CMK (cell line): ENCODE measurements around the gene CDKN2C.
A peak's percentile ranks its signal among the peaks of the same experiment; 100 is the strongest.

Experiments
- DNase-seq: peaks from one replicate; pipeline ENCODE4 v3.0.0-alpha.2; 2010; ENCODE audit warnings: low read depth

The CDKN2C gene

GRCh38 chr1:50964863-50965262 is 5.2 kb upstream of the CDKN2C start:
- DNase-seq: no peak

- DNase-seq: no peak
Observed at GRCh38 chr1:50966991-50967390, 3.1 kb upstream of the CDKN2C start.

- DNase-seq: no peak
Observed at GRCh38 chr1:50967416-50968157, 2.5 kb upstream of the CDKN2C start.

GRCh38 chr1:50968158-50968820 is 1.8 kb upstream of the CDKN2C start:
- peak; percentile 77 for DNase-seq

- no peak for DNase-seq
Observed at GRCh38 chr1:50968821-50969610, 1.0 kb upstream of the CDKN2C start.

- DNase-seq: no peak
Observed at GRCh38 chr1:50970509-50970887, 453 bp downstream of the CDKN2C start.

GRCh38 chr1:50970931-50971582 is 1.0 kb downstream of the CDKN2C start:
- DNase-seq: no peak

GRCh38 chr1:50971748-50972305 is 1.8 kb downstream of the CDKN2C start:
- DNase-seq: no peak

GRCh38 chr1:50972766-50973165 is 2.7 kb downstream of the CDKN2C start:
- DNase-seq: no peak

- no peak for DNase-seq
Observed at GRCh38 chr1:50973255-50973654, 3.2 kb downstream of the CDKN2C start.

- DNase-seq: no peak
Observed at GRCh38 chr1:50973875-50974617, 4.0 kb downstream of the CDKN2C start.

GRCh38 chr1:50974618-50974935 is 4.5 kb downstream of the CDKN2C start:
- no peak for DNase-seq

- no peak for DNase-seq
Observed at GRCh38 chr1:50975436-50975835, 5.4 kb downstream of the CDKN2C start.

GRCh38 chr1:50976111-50976889 is 6.3 kb downstream of the CDKN2C start:
- no peak for DNase-seq

- no peak for DNase-seq
Observed at GRCh38 chr1:50976890-50977574, 7.0 kb downstream of the CDKN2C start.

- DNase-seq: no peak
Observed at GRCh38 chr1:50977575-50978143, 7.6 kb downstream of the CDKN2C start.

- no peak for DNase-seq
Observed at GRCh38 chr1:50978144-50978851, 8.3 kb downstream of the CDKN2C start.

GRCh38 chr1:50978852-50979781 is 9.1 kb downstream of the CDKN2C start:
- no peak for DNase-seq
